Right lobe of liver (tissue), 4 donors: ENCODE data around the gene ARHGEF16.

Source experiments
- CTCF ChIP-seq, 4 donors: fragments of 200-600 bp in 3 of 4; fragments of 450-650 bp in 1 of 4; IDR thresholded peaks; one replicate each; pipeline versions ENCODE4 v1.5.1 to v1.8.0; 2016 to 2022; ENCODE audit warnings: antibody characterized with exemption in 4 of 4, mild to moderate bottlenecking in 2 of 4
- POLR2A ChIP-seq: fragments of 450-650 bp; IDR thresholded peaks from one replicate; pipeline ENCODE4 v1.6.1; 2017; ENCODE audit warnings: antibody characterized with exemption, mild to moderate bottlenecking
- donor health status: DM: no; HTN: no; CAD: no.
- donor health status: DM: no; HTN: no; CAD: no.
- donor health status: DM: no; HTN: yes; CAD: no.

DNA sequence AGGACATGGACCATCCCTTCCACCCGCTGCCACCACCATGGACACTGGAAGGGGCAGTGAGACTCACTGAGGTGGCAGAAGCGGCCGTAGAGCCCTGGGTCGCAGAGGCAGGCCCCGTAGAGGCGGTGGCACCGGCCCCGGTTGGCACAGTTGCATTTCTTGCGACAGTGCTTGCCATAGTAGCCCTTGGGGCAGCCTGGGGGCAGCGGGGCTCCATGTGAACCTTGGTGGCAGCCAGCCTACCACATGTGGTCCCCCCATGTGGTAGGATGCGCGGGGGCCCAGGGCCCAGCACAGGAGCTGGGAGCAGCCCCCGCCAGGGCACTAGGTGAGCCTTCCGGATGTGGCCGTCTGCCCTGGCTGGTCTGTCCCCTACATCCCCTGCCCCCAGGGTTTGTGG is 51.6 kb downstream of the ARHGEF16 start:
- TF ChIP-seq CTCF (IDR thresholded peaks at IDR 0.05) (no peak), POLR2A (no peak)
